Right renal cortex interstitium (tissue), 3 donors: ENCODE results near the gene SNX24. TPM values are rescaled to one million over a fixed set of nuclear protein-coding genes. Genes with fewer than 3 reads are reported as not detected.
"Not testable (repeated sequence)": the region's sequence is repeated elsewhere in the genome, so short reads cannot be mapped to it uniquely, and the experiment has no call there.

ENCODE experiments used
- DNase-seq, 3 donors: peaks; one replicate each; pipeline ENCODE4 v3.0.0-alpha.2; 2013; ENCODE audit warnings: low read depth in 3 of 3, low spot score in 2 of 3
- polyA plus RNA-seq, 3 donors: library from polyadenylated mRNA; unstranded; fragments of 120-200 nt; gene quantifications; one replicate each; pipeline ENCODE4 v1.2.1, GENCODE V29; 2013; ENCODE audit not compliant: insufficient read length in 3 of 3

SNX24 gene
- polyA plus RNA-seq, 3 donors: 21.0 to 27.0 (median 24.2) TPM

GRCh38 chr5:122957457-122957856 is 112.0 kb downstream of the SNX24 start:
- no peak for DNase-seq

DNA sequence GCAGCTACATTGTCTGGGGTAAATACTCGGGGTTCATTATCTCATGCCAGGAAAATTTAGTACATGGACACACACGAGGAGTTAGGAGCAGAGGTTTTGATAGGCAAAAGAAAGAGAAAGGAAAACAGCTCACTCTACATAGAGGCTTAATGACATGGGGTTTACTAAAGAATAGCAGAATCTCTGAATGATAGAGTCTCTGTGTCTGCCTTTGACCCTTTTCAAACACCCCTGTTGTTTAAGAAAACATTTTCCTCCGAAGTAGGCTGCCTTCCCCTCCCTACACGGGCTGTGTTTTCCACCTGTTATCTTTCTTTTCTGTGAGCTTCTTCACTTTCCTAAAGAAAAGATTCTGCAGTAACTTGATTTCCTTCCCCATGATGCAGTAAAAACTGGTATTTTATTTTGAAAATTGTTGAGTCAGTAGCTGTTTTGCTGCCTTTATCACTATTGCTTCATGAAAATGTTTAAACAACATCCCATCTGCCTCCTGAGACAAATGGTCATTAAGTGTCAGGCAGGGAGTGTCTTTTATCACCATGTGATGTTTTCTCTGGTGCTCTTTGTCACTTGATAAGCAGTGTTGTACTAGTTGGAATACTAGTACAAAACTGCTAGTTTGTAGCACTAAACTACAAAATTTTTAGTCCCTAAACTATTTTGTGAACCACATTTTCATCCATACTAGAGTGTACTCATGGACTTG is 114.5 kb downstream of the SNX24 start:
- DNase-seq: no peak

DNA sequence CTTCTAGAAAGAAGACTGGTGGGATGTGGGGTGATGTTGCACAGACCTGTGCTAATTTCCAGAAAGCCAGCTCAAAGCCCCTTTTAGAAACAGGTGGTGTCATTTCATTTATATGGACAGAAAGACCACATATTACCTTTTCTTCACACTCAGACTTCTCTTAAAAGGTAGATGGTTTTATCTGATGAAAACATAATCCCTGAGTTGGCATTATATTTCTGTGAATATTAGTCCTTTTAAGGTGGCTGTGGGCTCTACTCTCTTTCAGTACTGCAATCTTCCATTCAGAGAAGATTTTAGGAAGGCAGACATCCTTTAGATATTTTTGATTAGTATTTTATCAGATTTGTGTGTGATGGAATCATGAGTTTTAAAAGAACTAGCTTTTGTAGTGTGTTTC is 117.9 kb downstream of the SNX24 start:
- no peak for DNase-seq

DNA sequence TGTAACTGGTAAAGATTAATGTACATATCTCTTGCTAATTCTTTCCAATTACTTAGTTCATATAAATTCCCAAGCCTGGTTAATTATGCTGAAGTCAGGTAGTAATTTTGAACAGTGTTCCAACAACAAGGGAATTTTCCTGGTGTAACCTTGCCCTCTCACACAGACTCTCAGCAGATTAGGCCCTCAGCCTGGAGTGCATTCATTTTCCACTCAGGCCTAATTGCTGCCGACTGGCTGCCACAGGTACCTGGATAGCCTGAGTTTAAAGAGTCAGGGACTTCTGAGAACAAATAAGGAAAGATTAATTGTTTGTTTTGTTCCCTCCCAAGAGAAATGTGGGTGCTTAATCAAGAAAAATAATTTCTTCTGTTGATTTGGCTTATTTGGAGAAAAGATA is 119.7 kb downstream of the SNX24 start:
- DNase-seq: no peak

- no peak for DNase-seq
Measured at GRCh38 chr5:122967085-122967484, 121.7 kb downstream of the SNX24 start.

DNA sequence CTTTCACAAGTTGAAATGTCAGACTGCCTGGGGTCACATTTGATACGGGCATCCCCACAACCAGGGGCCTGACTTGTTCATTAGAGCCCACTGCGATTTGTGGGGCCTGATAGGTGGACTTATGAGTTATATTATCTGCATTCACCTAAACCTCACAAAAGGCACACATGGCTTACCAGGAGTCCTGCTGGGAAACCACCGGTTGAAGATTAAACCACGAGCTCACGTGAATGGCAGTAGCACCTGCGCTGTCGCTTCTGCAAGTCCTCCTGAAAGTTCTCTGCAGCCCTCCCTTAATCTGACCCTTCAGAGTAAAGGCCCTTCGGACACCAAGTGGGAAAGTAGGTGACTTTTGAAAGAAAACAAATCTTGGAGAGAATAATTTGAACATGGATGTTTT is 122.2 kb downstream of the SNX24 start:
- DNase-seq: no peak

- DNase-seq: not testable (repeated sequence)
Measured at GRCh38 chr5:122968056-122968455, 122.6 kb downstream of the SNX24 start.

- DNase-seq: no peak
Measured at GRCh38 chr5:122971333-122971732, 125.9 kb downstream of the SNX24 start.

DNA sequence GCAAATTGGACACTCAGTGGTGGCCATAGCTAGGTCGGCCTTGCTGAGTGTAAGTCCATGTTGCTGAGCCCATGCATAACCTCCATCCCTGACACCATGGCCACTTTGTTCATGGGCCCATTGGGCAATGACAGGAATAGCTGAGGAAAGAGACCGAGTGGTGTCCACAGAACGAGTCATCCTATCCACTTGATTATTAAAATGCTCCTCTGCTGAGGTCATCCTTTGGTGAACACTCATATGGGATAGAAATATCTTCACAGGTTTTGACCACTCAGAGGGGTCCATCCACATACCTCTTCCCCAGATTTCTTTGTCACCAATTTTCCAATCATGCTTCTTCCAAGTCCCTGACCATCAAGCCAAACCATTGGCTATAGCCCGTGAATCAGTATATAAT is 127.5 kb downstream of the SNX24 start:
- no peak for DNase-seq

DNA sequence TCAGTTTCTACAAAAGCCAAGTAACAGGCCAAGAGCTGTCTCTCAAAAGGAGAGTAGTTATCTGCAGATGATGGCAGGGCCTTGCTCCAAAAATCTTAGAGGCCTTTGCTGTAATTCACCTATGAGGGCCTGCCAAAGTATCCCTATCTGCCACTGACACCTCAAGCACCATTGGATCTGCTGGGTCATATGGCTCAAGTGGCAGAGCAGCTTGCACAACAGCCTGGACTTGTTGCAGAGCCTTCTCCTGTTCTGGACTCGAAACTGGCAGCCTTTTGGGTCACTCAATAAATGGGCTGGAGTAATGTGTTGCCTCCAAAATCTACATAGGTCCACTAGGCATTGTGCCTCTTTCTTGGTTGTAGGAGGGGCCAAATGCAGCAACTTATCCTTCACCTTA is 128.3 kb downstream of the SNX24 start:
- DNase-seq: not testable (repeated sequence)

GRCh38 chr5:122974251-122974650 is 128.8 kb downstream of the SNX24 start:
- DNase-seq: not testable (repeated sequence)

- DNase-seq: no peak
Measured at GRCh38 chr5:122977319-122977718, 131.9 kb downstream of the SNX24 start.

GRCh38 chr5:122978068-122978467 is 132.7 kb downstream of the SNX24 start:
- no peak for DNase-seq

DNA sequence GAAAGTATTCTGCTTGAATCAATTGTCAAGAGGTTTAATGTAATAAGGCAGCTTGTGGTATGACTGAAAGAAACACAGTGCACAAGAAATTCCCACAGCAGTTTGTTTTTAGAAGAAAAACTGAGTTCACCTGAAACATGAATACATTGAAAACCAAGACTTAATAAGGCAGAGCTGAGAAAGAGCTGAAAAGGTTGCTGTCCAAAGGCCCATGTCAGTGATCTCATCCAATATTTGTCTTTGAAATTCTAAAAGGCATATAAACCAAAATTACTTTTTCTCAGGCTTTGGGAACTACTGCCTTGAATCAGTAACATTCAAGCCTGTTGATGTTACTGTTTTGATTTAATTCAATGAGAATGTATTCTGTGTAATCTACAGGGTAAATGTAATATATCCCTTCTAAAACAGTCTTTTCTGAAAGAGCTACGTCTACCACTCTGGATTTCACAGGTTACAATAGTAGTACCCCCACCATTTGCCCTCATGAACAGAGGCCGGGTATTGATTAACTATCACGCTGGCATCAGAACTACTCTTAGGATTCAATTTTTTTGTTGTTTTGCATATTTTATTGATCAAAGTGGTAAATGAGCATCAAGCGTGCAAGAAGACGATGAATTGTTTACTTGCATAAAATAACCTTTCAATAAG is 133.4 kb downstream of the SNX24 start:
- no peak for DNase-seq

DNA sequence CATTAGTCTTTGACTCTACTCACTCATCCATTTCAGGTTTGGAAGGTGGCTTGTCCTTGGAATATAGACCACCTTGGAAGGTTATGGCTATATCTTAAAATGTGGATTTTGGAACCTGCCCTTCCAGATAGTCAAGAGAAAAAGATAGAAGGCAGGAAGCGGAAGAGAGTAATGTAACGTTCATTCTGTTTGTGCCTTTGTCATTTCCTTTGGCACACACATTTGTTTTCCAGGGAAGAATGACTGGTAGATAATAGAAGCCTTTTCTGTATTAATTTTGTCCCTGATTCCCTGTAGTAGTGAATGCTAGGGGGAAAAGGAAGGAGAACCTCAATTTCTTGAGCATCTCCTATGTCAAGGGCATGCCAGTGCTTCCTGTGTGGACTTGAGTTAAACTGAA is 136.4 kb downstream of the SNX24 start:
- DNase-seq: no peak

DNA sequence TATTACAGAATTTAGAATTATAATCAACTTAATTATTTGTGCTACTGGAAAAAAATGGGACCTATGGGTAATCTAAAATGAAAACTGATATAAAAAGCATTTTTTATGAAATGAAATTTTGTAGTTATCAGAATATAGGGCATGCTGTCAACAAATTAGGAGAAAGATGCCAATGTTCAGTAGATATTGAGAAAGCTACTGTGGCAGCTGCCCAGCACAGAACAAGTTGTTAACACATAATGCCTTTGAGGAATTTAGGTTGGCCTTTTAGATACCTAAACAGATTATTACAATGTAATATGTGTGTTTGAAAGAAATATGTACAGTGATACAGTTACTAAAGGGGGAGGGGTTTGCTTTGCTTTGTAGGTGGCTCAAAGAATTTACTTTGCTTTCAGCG is 137.0 kb downstream of the SNX24 start:
- DNase-seq: no peak

DNA sequence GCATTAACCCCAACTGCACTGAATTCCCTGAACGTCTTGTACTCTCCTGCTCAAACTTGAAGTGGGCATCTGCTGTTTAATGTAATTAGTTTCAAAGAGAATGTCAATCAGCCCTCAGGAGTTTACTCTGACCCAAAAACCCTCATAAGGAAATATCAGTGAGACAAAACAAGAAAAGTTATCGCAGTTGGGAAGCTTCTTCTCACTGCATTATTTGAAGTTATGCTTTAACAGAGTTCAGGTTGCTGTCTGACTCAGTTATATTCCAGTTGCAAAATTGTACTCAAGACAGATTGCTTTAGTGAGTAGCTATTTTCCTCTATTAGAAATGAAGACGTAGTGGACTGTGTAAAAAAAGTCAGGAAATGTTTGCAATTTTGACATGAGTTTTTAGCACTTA is 139.0 kb downstream of the SNX24 start:
- no peak for DNase-seq

DNA sequence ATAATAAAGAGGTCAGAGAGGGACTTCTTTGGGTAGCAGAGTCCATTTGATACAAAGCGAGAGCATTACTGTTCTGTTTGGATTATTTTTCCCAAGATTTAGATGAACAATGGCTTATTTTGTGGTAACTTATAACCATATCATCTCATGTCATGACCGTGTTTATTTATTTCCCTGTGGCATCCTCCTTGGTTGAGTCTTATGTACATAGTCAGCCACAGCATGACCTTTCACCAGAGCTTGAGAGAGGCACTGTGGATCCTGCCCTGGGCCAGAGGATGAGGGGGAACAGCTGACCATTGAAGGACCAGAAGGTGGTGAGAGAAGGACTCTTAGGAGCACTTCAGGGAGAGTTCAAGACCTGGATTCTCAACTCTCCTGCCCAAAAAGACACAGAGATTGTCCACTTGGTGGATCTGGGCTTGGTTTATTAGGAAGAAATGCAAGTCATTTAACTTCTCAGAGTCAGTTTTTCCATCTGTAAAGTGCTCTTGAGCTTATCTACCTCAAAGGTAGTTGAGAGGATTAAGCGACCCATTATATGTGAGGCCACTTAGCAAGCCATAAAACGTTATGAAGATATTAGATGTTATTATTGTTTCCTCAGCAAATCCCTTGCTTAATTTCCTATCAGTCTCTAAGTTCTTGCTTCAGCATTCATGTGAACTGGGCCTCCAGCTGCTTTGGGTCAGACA is 139.7 kb downstream of the SNX24 start:
- DNase-seq: no peak

- no peak for DNase-seq
Measured at GRCh38 chr5:122985954-122986721, 140.7 kb downstream of the SNX24 start.

DNA sequence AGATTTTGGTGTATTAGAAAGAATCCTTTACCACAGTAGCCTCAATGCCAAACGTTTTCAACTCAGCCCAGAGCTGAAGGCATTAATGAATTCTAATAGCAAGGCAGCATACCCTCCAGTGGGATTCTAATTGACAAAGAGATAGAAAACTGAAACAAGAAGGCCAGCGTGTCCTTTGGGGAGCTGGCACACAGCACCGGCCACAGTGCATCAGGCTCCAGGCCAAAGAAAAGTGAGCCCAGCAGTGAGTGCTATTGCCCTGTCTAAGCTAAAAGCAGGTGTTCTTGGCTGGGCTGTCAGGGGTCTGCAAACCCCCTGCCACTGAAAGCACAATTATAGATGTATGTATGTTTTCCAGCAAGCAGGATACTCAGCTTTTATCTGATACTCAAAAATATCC is 150.7 kb downstream of the SNX24 start:
- DNase-seq: no peak

DNA sequence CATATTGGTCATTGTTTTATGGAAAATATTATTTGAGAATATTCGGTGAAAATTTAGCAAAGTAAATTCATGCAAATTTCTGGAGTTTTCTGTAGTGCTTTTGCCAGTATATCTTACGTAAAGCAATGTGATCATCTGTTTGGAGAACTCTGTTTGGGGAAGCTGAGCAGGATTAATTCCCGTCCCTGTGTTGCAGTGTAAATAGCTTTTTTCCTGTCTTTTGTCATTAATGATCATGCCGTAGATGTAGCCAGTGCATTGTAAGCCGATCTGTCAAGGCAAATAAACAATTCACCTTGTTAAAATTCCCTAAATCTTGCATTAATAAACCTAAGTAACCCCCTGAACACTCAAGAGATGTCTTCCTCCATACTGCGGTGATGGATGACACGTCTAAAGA is 151.9 kb downstream of the SNX24 start:
- DNase-seq: no peak
